ENCODE measurements around the gene EYS. TPM values are rescaled to one million over a fixed set of nuclear protein-coding genes. Genes with fewer than 3 reads are reported as not detected.

EYS gene
- total and polyA plus RNA-seq, 9 of the 15 experiments (the other 6 are each of a cell fraction or from before 2014, with no cell fraction given), result 0.03 to 0.36 (median 0.10) TPM; not detected in 2

- TF ChIP-seq RERE (CRISPR knock-in tag; IDR thresholded peaks at IDR 0.05; ENCODE audit: borderline replicate concordance) (no peak), TSC22D4 (tag; IDR thresholded peaks at IDR 0.05) (no peak), GABPA (tag; conservative IDR thresholded peaks at IDR 0.05; ENCODE audit: low read depth) (no peak)
These were observed 1482.2 kb downstream of the EYS start (continued) for GRCh38 chr6:64224819-64225218.

DNA sequence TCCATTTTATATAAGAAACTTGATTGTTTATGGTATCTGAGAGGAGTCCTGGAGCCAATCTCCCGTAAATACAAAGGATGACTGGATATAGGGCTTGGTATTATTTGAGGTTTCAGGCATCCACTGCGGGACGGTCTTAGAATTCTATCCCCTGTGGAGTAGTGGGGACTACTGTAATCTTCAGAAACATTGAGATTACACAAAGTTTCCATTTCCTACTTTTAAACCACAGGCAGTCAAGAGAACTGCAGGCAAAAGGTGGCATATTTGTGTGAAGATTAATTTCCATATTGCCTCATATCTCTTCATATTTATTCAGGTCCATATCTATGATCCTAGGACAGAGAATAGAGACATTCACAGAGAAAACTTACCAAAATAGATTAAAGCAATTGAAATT lies 1485.2 kb downstream of the EYS start:
- ChIA-PET POLR2A (no interaction called here), CTCF (ENCODE audit: low intra/inter-chr PET ratio) (no interaction called here)
- in situ Hi-C loops (cut with MboI) (no loop called here), intact Hi-C loops (cut with micrococcal nuclease) (no loop called here)
- no peaks in the 10 kb centered on the region for H3K36me3 ChIP-seq (ENCODE audit: control insufficient read depth, insufficient read depth, low read length)
- no peaks in the 10 kb centered on the region; the same call in 1 of the 2 replicates for H3K9me3 ChIP-seq (replicated peaks; ENCODE audit: control insufficient read depth, insufficient read depth, low read depth, low read length)
- H3K4me2 ChIP-seq (ENCODE audit: insufficient read depth, low read length), result no peak overlapping the region
- FAIRE-seq, result no peak
- no peaks in the 10 kb centered on the region for H3K79me2 ChIP-seq (ENCODE audit: control insufficient read depth, insufficient read depth, low read length)
- no peak overlapping the region for H2AFZ ChIP-seq (ENCODE audit: low read depth, low read length)
- no peaks in the 10 kb centered on the region for H3K9me1 ChIP-seq (ENCODE audit: control insufficient read depth, insufficient read depth, low read length)
- H3K27ac ChIP-seq (ENCODE audit: extremely low read depth, low read depth, low read length), result no peak overlapping the region
- DNase-seq (ENCODE audit: extremely low read depth in 1 of 4, low spot score in 3 of 4), result no peak
- H3K4me1 ChIP-seq (replicated peaks in 1 of 2; ENCODE audit: control insufficient read depth in 2 of 2, insufficient read depth in 2 of 2, low read length in 2 of 2), result no peaks in the 10 kb centered on the region
- no peak overlapping the region for H3K9ac ChIP-seq (ENCODE audit: insufficient read depth in 1 of 2, low read depth in 2 of 2, low read length in 2 of 2)
- 2% methylated on average over 3 of the region's 3 CpGs for WGBS (ENCODE audit: insufficient coverage, low coverage, missing lambda C conversion rate)
- ATAC-seq, result no peak
- H4K20me1 ChIP-seq (replicated peaks; ENCODE audit: control insufficient read depth, insufficient read depth, low read length), result no peaks in the 10 kb centered on the region
- H3K4me3 ChIP-seq, result no peak overlapping the region
- H3K27me3 ChIP-seq (ENCODE audit: control insufficient read depth in 2 of 2, insufficient read depth in 2 of 2, low read length in 2 of 2), result no peaks in the 10 kb centered on the region
- no TSS peak for BruUV-seq (replicated peaks)
- TF ChIP-seq SP1 (CRISPR knock-in tag; IDR thresholded peaks at IDR 0.05), result no peak
- TF ChIP-seq, protein P1, sequence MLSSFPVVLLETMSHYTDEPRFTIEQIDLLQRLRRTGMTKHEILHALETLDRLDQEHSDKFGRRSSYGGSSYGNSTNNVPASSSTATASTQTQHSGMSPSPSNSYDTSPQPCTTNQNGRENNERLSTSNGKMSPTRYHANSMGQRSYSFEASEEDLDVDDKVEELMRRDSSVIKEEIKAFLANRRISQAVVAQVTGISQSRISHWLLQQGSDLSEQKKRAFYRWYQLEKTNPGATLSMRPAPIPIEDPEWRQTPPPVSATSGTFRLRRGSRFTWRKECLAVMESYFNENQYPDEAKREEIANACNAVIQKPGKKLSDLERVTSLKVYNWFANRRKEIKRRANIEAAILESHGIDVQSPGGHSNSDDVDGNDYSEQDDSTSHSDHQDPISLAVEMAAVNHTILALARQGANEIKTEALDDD (IDR thresholded peaks at IDR 0.05), result no peak
